ENCODE results near the gene GCGR.

Gene GCGR

GRCh38 chr17:81817758-81818147 lies 13.8 kb downstream of the GCGR start:
- TF ChIP-seq REST (IDR thresholded peaks at IDR 0.05; ENCODE audit: insufficient read depth in 1 of 2, low read depth in 2 of 2, low read length in 2 of 2) (no peak), SIN3A (IDR thresholded peaks at IDR 0.05; ENCODE audit: borderline replicate concordance, insufficient read depth, low read length) (no peak), POLR2AphosphoS5 (IDR thresholded peaks at IDR 0.05; ENCODE audit: low read depth, low read length) (no peak), TAF1 (IDR thresholded peaks at IDR 0.05; ENCODE audit: borderline replicate concordance, insufficient read depth, low read length) (no peak), FOXP2 (optimal IDR thresholded peaks at IDR 0.05; ENCODE audit: borderline replicate concordance, extremely low read depth, extremely low read length, insufficient read depth) (no peak)

GRCh38 chr17:81819708-81820107 lies 15.8 kb downstream of the GCGR start:
- TF ChIP-seq POLR2AphosphoS5 (IDR thresholded peaks at IDR 0.05; ENCODE audit: low read depth, low read length) (no peak), TAF1 (IDR thresholded peaks at IDR 0.05; ENCODE audit: borderline replicate concordance, insufficient read depth, low read length) (no peak), REST (IDR thresholded peaks at IDR 0.05; ENCODE audit: insufficient read depth in 1 of 2, low read depth in 2 of 2, low read length in 2 of 2) (no peak), SIN3A (IDR thresholded peaks at IDR 0.05; ENCODE audit: borderline replicate concordance, insufficient read depth, low read length) (no peak), FOXP2 (optimal IDR thresholded peaks at IDR 0.05; ENCODE audit: borderline replicate concordance, extremely low read depth, extremely low read length, insufficient read depth) (no peak)

- no peak for TF ChIP-seq REST (IDR thresholded peaks at IDR 0.05; ENCODE audit: insufficient read depth in 1 of 2, low read depth in 2 of 2, low read length in 2 of 2)
- TF ChIP-seq TAF1 (IDR thresholded peaks at IDR 0.05; ENCODE audit: borderline replicate concordance, insufficient read depth, low read length): no peak
- TF ChIP-seq SIN3A (IDR thresholded peaks at IDR 0.05; ENCODE audit: borderline replicate concordance, insufficient read depth, low read length): no peak
- TF ChIP-seq POLR2AphosphoS5 (IDR thresholded peaks at IDR 0.05; ENCODE audit: low read depth, low read length): no peak
- no peak for TF ChIP-seq FOXP2 (optimal IDR thresholded peaks at IDR 0.05; ENCODE audit: borderline replicate concordance, extremely low read depth, extremely low read length, insufficient read depth)
Measured at GRCh38 chr17:81821147-81821546, 17.2 kb downstream of the GCGR start.

- TF ChIP-seq TAF1 (IDR thresholded peaks at IDR 0.05; ENCODE audit: borderline replicate concordance, insufficient read depth, low read length) (no peak), SIN3A (IDR thresholded peaks at IDR 0.05; ENCODE audit: borderline replicate concordance, insufficient read depth, low read length) (no peak), POLR2AphosphoS5 (IDR thresholded peaks at IDR 0.05; ENCODE audit: low read depth, low read length) (no peak), FOXP2 (optimal IDR thresholded peaks at IDR 0.05; ENCODE audit: borderline replicate concordance, extremely low read depth, extremely low read length, insufficient read depth) (no peak), REST (IDR thresholded peaks at IDR 0.05; ENCODE audit: insufficient read depth in 1 of 2, low read depth in 2 of 2, low read length in 2 of 2) (no peak)
Measured at GRCh38 chr17:81821603-81822311, 17.8 kb downstream of the GCGR start.

All from PFSK-1 (cell line).